HG03342 (cell line): ENCODE data around the gene ALG12.

Experiments used
- ATAC-seq: cut with Tn5 transposase; IDR thresholded peaks from one replicate; pipeline ENCODE4 v1.9.1; 2021; ENCODE audit warnings: mild to moderate bottlenecking, moderate library complexity; ENCODE audit not compliant: unreplicated experiment

ALG12 gene

GRCh38 chr22:49892226-49892899, 25.9 kb downstream of the ALG12 start:
- ATAC-seq, result no peak

- no peak for ATAC-seq
Observed at GRCh38 chr22:49889071-49889470, 29.2 kb downstream of the ALG12 start.

- no peak for ATAC-seq
Observed at GRCh38 chr22:49887702-49888101, 30.5 kb downstream of the ALG12 start.

GRCh38 chr22:49887064-49887451, 31.2 kb downstream of the ALG12 start:
- no peak for ATAC-seq

- ATAC-seq, result no peak
Observed at GRCh38 chr22:49886346-49887063, 31.7 kb downstream of the ALG12 start.

- ATAC-seq, result no peak
Observed at GRCh38 chr22:49885881-49886280, 32.4 kb downstream of the ALG12 start.

GRCh38 chr22:49885281-49885680, 33.0 kb downstream of the ALG12 start:
- no peak for ATAC-seq

- ATAC-seq, result no peak
Observed at GRCh38 chr22:49884503-49885260, 33.6 kb downstream of the ALG12 start.

- ATAC-seq, result no peak
Observed at GRCh38 chr22:49884075-49884474, 34.2 kb downstream of the ALG12 start.

- ATAC-seq, result no peak
Observed at GRCh38 chr22:49883294-49883640, 35.0 kb downstream of the ALG12 start.

- ATAC-seq, result no peak
Observed at GRCh38 chr22:49882519-49883293, 35.5 kb downstream of the ALG12 start.

GRCh38 chr22:49881856-49882255, 36.4 kb downstream of the ALG12 start:
- ATAC-seq, result no peak

- no peak for ATAC-seq
Observed at GRCh38 chr22:49880281-49880680, 38.0 kb downstream of the ALG12 start.

- no peak for ATAC-seq
Observed at GRCh38 chr22:49879871-49880270, 38.4 kb downstream of the ALG12 start.

- no peak for ATAC-seq
Observed at GRCh38 chr22:49878206-49878605, 40.0 kb downstream of the ALG12 start.

GRCh38 chr22:49877642-49878041, 40.6 kb downstream of the ALG12 start:
- ATAC-seq, result no peak

GRCh38 chr22:49873228-49873940, 44.9 kb downstream of the ALG12 start:
- no peak for ATAC-seq

- ATAC-seq, result no peak
Observed at GRCh38 chr22:49872347-49872746, 45.9 kb downstream of the ALG12 start.

- no peak for ATAC-seq
Observed at GRCh38 chr22:49871482-49871881, 46.8 kb downstream of the ALG12 start.

- no peak for ATAC-seq
Observed at GRCh38 chr22:49869845-49870712, 48.2 kb downstream of the ALG12 start.
